ENCODE measurements around the gene PDE4D. TPM values are rescaled to one million over a fixed set of nuclear protein-coding genes. Genes with fewer than 3 reads are reported as not detected.

Gene PDE4D
- total RNA-seq, 2 experiments from 2014 or later, result 40.5 to 41.2 TPM

DNA sequence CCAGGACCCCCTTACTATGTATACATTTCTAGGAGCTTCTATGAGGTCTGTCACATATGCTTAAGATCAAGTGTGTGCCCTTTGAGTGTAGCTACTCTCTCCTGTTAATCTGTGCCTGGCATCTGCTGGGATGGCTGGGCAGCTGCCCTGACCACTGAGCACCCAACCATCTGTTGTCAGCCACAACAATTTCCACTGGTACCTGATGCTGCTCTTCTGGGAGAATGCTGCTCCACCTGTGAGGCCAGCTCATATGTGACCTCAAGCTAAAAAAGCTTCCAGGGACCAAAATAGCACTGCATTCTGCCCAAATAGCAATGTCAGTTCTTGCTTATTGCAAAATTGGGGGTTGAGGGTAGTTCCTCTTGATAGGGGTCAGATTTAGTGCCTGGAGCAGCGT is 715.0 kb downstream of the PDE4D start:
- CTCF ChIA-PET, result interaction anchor here (0.9 to 1.5 kb wide), 6 partner anchors 8 to 307 kb away, joined by 3 to 4 read pairs (median 4); no protein-coding TSS in a partner anchor
- Mint-ChIP-seq H3K27ac (no peak overlapping the region), H3K27me3 (ENCODE audit: low read depth) (peaks cover 3% of the 10 kb centered on the region)

DNA sequence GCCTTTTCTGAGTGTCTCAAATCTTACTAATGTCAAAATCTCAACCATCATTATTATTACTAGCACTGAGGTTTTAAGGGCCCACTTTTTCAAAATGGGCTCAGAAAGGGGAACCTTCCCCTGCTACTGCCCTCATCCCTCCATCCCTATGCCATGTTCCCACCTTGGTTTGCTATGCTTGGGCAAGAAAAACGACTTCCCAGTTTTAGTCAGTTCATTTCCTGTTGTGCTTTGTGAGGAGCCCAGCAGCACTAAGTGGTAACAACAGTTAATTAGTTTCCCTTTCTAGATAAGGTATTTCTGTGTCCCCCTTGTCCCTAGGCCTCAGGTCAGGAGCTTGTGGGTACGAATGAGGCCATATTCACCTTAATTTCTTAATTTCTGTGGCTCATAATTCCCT is 715.5 kb downstream of the PDE4D start:
- intact Hi-C loops (cut with micrococcal nuclease), result loop anchor here (10.0 kb wide), 1 partner anchor 703 kb away; no protein-coding TSS in a partner anchor
- peaks cover 5% of the 10 kb centered on the region for H3K4me1 Mint-ChIP-seq (ENCODE audit: low read depth)
- no peaks in the 10 kb centered on the region for H3K9me3 Mint-ChIP-seq
- DNase-seq, result no peak
- peaks cover 3% of the 10 kb centered on the region for H3K27me3 Mint-ChIP-seq (ENCODE audit: low read depth)
- CTCF ChIA-PET, result interaction anchor here (0.9 to 1.5 kb wide), 5 partner anchors 8 to 307 kb away, joined by 3 to 4 read pairs (median 3); no protein-coding TSS in a partner anchor
- no peak overlapping the region for H3K27ac Mint-ChIP-seq
- H3K4me3 Mint-ChIP-seq, result no peak overlapping the region
- no peaks in the 10 kb centered on the region for H3K36me3 Mint-ChIP-seq (ENCODE audit: low read depth)

More for the DNA sequence above, 715.0 kb downstream of the PDE4D start:
- H3K4me1 Mint-ChIP-seq (ENCODE audit: low read depth), result peaks cover 5% of the 10 kb centered on the region
- H3K36me3 Mint-ChIP-seq (ENCODE audit: low read depth), result no peaks in the 10 kb centered on the region
- no peaks in the 10 kb centered on the region for H3K9me3 Mint-ChIP-seq
- intact Hi-C loops (cut with micrococcal nuclease), result loop anchor here (10.0 kb wide), 1 partner anchor 704 kb away; no protein-coding TSS in a partner anchor
- no peak for DNase-seq
- H3K4me3 Mint-ChIP-seq, result no peak overlapping the region

DNA sequence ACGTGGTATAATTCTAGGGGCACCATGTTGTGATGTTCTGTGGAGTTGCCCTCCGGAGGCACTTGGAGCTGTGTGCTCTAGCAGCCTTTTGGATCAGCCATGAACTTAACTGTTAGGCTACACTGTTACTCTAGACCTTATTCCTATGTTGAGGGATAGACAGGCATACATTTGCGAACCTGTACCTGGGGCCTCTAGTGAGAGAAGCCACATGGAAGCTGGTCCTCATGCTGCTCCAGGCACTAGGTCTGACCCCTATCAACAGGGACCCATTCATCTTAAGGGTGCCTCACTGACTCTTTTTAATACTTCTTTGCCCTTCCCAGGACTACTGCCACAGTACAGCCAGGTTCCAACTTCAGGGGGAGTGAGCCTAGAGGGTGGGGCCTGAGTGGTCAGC is 715.9 kb downstream of the PDE4D start:
- Mint-ChIP-seq H3K27ac (no peak overlapping the region), H3K4me3 (no peak overlapping the region), H3K36me3 (ENCODE audit: low read depth) (no peaks in the 10 kb centered on the region), H3K27me3 (ENCODE audit: low read depth) (peaks cover 1% of the 10 kb centered on the region), H3K9me3 (no peaks in the 10 kb centered on the region), H3K4me1 (ENCODE audit: low read depth) (peaks cover 5% of the 10 kb centered on the region)
- no peak for DNase-seq
- CTCF ChIA-PET, result interaction anchor here (1.0 to 5.2 kb wide), 6 partner anchors 10 to 306 kb away, joined by 3 to 75 read pairs (median 4); no protein-coding TSS in a partner anchor
- intact Hi-C loops (cut with micrococcal nuclease), result loop anchor here (10.0 kb wide), 1 partner anchor 703 kb away; no protein-coding TSS in a partner anchor

DNA sequence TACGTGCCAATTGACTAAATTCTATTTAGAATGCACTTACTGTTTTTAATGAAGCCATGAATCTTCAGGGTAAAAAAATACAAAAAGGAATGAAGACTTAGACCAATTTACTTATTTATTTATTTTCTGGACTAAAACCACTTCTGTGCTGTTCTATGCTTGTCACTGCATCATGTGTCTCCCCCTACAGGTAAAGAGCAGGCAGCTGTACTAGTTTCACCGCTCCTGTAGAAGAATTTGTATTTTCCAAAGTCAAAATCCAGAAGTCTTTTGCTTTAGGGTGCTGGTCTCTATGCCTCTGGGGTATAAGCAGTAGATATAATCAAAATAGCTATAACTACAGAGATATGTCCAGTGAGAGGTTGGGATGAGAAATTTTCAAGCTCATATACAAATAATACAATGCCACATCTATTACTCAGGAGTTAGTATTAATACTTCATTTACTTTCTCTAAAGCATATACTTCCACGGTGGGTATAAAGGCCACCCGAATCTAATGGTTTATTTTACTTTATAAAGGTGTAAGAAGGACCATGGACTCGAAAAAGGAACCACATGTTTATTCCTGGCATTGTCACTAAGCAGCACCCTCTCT is 719.2 kb downstream of the PDE4D start:
- H3K4me3 Mint-ChIP-seq, result no peak overlapping the region
- CTCF ChIA-PET, result interaction anchor here (0.5 to 5.3 kb wide), 34 partner anchors 13 to 303 kb away, joined by 3 to 75 read pairs (median 4); no protein-coding TSS in a partner anchor
- no peak overlapping the region for H3K27ac Mint-ChIP-seq
- H3K27me3 Mint-ChIP-seq (ENCODE audit: low read depth), result no peaks in the 10 kb centered on the region
- H3K9me3 Mint-ChIP-seq, result no peaks in the 10 kb centered on the region
- no peaks in the 10 kb centered on the region for H3K36me3 Mint-ChIP-seq (ENCODE audit: low read depth)
- peak; percentile 48 for DNase-seq
- peaks cover 10% of the 10 kb centered on the region for H3K4me1 Mint-ChIP-seq (ENCODE audit: low read depth)
- intact Hi-C loops (cut with micrococcal nuclease), result loop anchor here (1.0 to 10.0 kb wide), 8 partner anchors 47 to 700 kb away; no protein-coding TSS in a partner anchor

DNA sequence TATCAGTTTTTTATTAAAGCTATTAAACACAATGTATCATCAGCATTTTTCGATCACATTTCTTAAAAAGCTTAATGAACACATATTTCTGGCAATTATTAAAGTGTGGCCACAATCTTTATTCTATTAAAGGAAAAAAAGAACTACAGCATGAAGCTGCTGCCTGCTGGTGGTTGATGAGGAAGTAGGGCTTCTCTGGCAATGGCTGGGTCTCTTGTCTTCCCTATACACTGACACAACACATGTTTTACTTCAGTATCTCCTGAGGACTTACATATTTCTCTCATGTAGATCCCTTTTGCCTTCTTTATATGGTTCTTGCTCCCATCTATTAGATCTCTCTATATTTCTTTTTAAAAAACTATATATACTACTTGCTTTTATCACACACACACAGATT is 719.9 kb downstream of the PDE4D start:
- Mint-ChIP-seq H3K36me3 (ENCODE audit: low read depth) (no peaks in the 10 kb centered on the region), H3K27ac (no peak overlapping the region), H3K9me3 (no peaks in the 10 kb centered on the region), H3K4me1 (ENCODE audit: low read depth) (peaks cover 10% of the 10 kb centered on the region), H3K27me3 (ENCODE audit: low read depth) (no peaks in the 10 kb centered on the region), H3K4me3 (no peak overlapping the region)
- CTCF ChIA-PET, result interaction anchor here (0.7 to 5.3 kb wide), 29 partner anchors 8 to 302 kb away, joined by 3 to 75 read pairs (median 5); no protein-coding TSS in a partner anchor
- peak; percentile 15 for DNase-seq
- intact Hi-C loops (cut with micrococcal nuclease), result loop anchor here (10.0 kb wide), 1 partner anchor 699 kb away; no protein-coding TSS in a partner anchor

DNA sequence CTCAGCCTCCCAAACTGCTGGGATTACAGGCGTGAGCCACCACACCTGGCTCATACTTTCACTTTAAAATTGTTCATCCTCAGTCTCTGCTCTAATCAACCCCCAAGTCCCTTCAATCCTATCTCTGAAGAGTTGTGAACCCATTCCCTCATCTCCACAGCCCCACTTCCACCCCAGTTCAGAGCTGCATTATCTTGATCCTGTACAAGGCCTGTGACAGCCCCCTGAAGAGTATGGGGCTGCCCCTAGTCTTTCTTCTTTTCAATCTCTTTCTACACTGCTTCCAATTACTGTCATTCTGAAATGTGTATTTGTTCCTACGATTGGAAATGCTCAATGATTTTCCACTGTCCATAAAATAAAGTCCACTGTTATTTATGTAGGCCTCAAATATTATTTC is 722.4 kb downstream of the PDE4D start:
- H3K36me3 Mint-ChIP-seq (ENCODE audit: low read depth), result no peaks in the 10 kb centered on the region
- CTCF ChIA-PET, result no interaction called here
- DNase-seq, result no peak
- intact Hi-C loops (cut with micrococcal nuclease), result loop anchor here (1.0 to 10.0 kb wide), 2 partner anchors 10 to 696 kb away; no protein-coding TSS in a partner anchor
- peaks cover 5% of the 10 kb centered on the region for H3K4me1 Mint-ChIP-seq (ENCODE audit: low read depth)
- H3K27me3 Mint-ChIP-seq (ENCODE audit: low read depth), result no peaks in the 10 kb centered on the region
- H3K4me3 Mint-ChIP-seq, result no peak overlapping the region
- H3K27ac Mint-ChIP-seq, result no peak overlapping the region
- H3K9me3 Mint-ChIP-seq, result no peaks in the 10 kb centered on the region

DNA sequence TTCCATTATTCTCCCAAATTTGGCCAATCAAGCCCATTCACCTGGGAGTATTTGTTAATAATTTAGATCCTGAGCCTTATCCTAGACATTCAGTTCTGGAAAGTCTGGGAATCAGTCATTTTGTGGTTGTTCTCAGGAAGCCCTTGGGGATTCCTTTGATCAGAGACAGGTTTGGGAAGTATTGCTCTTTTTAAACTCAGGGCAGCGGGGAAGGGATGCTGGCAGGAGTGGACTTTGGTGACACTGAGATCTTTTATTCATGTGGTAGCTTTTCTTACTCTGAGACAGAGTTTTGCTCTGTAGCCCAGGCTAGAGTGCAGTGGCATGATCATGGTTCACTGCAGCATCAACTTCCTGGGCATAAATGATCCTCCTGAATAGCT is 723.8 kb downstream of the PDE4D start:
- H3K27ac Mint-ChIP-seq, result no peak overlapping the region
- CTCF ChIA-PET, result interaction anchor here (0.8 to 1.1 kb wide), 2 partner anchors 42 to 135 kb away, joined by 3 to 4 read pairs; no protein-coding TSS in a partner anchor
- peaks cover 5% of the 10 kb centered on the region for H3K4me1 Mint-ChIP-seq (ENCODE audit: low read depth)
- no peak overlapping the region for H3K4me3 Mint-ChIP-seq
- intact Hi-C loops (cut with micrococcal nuclease), result loop anchor here (10.0 kb wide), 1 partner anchor 695 kb away; no protein-coding TSS in a partner anchor
- no peaks in the 10 kb centered on the region for H3K9me3 Mint-ChIP-seq
- no peaks in the 10 kb centered on the region for H3K36me3 Mint-ChIP-seq (ENCODE audit: low read depth)
- H3K27me3 Mint-ChIP-seq (ENCODE audit: low read depth), result no peaks in the 10 kb centered on the region
- no peak for DNase-seq

DNA sequence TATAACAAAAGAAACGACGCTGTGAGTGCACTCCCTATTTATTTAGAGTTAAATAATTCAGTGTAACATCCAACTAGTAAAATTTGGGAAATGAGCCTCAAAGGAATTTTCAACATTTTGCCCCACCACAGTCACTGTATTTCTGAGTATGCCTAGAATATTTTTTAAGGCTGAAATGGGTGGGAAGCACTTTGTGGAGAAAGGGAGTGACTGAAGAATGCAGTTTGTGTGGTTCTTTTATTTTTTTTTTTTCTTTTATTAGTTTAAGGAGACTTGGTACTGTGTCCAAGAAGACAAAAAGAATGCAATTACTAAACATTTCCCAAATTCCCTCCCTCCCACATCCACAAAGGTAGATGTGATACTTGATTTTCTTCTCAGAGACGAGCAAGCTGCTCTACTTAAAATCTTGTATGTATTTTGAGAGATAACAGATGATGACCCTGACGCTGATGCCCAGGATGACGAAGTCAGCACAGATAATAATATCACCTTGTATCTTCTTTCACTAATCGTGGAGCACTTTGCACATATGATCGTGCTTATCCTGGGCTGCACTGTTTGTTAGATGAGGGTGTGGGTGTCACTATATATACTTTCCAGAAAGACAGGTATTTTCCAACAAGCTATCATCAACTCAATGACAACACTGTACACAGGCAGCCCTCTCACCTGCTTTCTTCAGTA is 724.3 kb downstream of the PDE4D start:
- peaks cover 5% of the 10 kb centered on the region for H3K4me1 Mint-ChIP-seq (ENCODE audit: low read depth)
- intact Hi-C loops (cut with micrococcal nuclease), result no loop called here

DNA sequence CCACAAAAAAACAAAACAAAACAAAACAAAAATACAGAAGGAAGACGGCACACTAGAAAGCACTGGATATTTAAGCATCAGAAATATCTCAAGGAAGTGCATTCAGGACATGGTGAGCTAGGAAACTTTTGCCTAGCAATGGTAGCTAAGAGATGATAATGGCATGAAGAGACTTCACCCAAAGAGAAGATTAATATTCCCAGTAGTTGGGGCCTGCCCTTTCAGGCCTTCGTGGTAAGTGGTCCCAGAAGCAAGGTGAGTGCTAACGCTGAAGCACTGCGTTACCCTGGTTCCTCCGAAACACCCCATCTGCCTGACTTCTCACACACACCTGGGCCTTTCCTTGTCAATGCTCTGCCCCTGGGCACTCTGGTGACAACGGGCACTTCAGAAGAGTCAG is 725.5 kb downstream of the PDE4D start:
- no peaks in the 10 kb centered on the region for H3K36me3 Mint-ChIP-seq (ENCODE audit: low read depth)
- intact Hi-C loops (cut with micrococcal nuclease), result no loop called here
- H3K4me1 Mint-ChIP-seq (ENCODE audit: low read depth), result peaks cover 5% of the 10 kb centered on the region
- no peak overlapping the region for H3K4me3 Mint-ChIP-seq
- no peaks in the 10 kb centered on the region for H3K9me3 Mint-ChIP-seq
- DNase-seq, result no peak
- CTCF ChIA-PET, result interaction anchor here (1.0 kb wide), 1 partner anchor 133 kb away, joined by 3 read pairs; no protein-coding TSS in a partner anchor
- H3K27me3 Mint-ChIP-seq (ENCODE audit: low read depth), result no peaks in the 10 kb centered on the region
- H3K27ac Mint-ChIP-seq, result no peak overlapping the region

More for the DNA sequence above, 724.3 kb downstream of the PDE4D start:
- CTCF ChIA-PET, result interaction anchor here (0.8 to 1.1 kb wide), 2 partner anchors 41 to 134 kb away, joined by 3 to 4 read pairs; no protein-coding TSS in a partner anchor
- no peaks in the 10 kb centered on the region for H3K9me3 Mint-ChIP-seq
- H3K36me3 Mint-ChIP-seq (ENCODE audit: low read depth), result no peaks in the 10 kb centered on the region
- no peaks in the 10 kb centered on the region for H3K27me3 Mint-ChIP-seq (ENCODE audit: low read depth)
- no peak for DNase-seq
- no peak overlapping the region for H3K4me3 Mint-ChIP-seq
- no peak overlapping the region for H3K27ac Mint-ChIP-seq

DNA sequence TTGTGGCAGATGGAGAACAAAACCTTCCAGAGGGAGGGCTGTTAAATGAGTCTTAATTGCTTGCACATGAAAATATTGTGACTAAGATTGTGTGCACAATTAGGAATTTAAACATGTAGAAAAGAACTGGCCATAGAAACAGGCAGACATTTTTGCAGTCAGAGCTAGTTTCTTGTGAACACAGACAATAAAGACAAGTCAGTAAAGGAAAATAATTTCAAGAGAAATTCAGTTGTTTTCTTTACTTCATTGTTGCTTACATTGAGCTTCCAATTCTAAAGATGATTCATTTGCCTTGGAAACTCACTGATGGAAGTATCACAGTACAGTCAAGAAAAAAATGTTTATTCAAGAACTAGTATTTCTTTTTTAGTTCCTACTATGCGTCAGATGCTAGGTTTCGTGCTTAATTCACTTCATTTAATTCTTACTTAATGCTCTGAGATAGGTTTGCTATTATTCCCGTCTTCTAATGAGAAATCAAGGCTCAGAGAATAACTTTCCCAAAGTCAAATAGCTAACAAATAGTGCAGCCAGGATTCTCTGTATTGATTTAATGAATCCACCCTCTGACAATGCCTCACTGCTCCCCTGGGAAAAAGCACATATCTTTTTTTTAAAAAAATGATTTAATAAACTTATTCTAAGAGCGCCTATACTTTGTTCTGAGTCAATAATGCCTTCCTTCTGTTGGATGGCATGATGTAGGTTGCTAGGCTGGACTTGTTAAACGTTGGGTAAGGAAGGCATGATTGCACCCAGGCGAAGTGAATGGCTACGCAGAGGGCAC is 729.3 kb downstream of the PDE4D start:
- no peak overlapping the region for H3K27ac Mint-ChIP-seq
- DNase-seq, result no peak
- intact Hi-C loops (cut with micrococcal nuclease), result no loop called here
- H3K4me3 Mint-ChIP-seq, result no peak overlapping the region
- H3K27me3 Mint-ChIP-seq (ENCODE audit: low read depth), result no peaks in the 10 kb centered on the region
- H3K9me3 Mint-ChIP-seq, result no peaks in the 10 kb centered on the region
- peaks cover 14% of the 10 kb centered on the region for H3K4me1 Mint-ChIP-seq (ENCODE audit: low read depth)
- H3K36me3 Mint-ChIP-seq (ENCODE audit: low read depth), result no peaks in the 10 kb centered on the region
- CTCF ChIA-PET, result interaction anchor here (0.6 to 1.5 kb wide), 4 partner anchors 9 to 278 kb away, joined by 3 to 4 read pairs (median 4); no protein-coding TSS in a partner anchor

DNA sequence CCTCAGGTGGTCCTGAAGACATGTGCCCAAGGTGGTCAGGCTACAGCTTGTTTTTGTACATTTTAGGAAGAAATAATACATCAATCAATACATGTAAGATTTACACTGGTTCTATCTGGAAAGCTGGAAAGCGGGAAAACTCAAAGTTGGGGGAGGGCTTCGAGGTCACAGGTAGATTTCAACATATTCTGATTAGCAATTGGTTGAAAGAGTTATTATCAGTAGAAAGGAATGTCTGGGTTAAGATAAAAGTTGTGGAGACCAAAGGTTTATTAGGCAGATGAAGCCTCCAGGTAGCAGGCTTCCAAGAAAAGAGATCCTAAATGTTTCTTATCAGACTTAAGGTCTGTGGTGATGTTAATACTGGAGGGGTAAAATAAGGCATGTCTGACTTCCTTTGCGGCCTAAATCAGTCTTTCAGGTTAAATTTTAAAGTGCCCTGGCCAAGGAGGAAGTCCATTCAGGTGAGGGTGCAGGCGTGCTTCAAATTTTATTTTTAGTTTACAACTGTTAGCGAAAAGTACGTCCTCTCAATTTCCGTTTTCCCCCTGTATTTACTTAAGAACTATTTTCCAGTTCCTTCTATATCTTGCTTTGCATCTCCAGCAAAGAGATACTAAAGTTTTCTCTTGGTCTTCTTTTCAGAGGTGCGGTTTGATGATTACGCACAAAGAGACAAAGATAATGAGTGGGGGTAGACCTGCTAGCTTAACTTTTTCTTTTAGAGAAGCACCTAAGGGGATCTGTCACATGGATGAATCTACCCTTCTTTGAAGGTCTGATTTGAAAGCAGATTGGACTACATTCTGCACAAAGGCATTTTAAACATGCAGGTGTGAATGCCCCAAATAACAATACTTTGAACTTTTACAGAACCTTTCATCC is 732.1 kb downstream of the PDE4D start:
- CTCF ChIA-PET, result interaction anchor here (0.5 to 1.1 kb wide), 4 partner anchors 12 to 276 kb away, joined by 3 to 4 read pairs (median 3); no protein-coding TSS in a partner anchor
- no peaks in the 10 kb centered on the region for H3K36me3 Mint-ChIP-seq (ENCODE audit: low read depth)
- intact Hi-C loops (cut with micrococcal nuclease), result loop anchor here (1.0 kb wide), 1 partner anchor 10 kb away; no protein-coding TSS in a partner anchor
- H3K4me3 Mint-ChIP-seq, result no peak overlapping the region
- H3K9me3 Mint-ChIP-seq, result no peaks in the 10 kb centered on the region
- peak overlapping the region; percentile 54 for H3K27ac Mint-ChIP-seq
- no peak for DNase-seq
- H3K27me3 Mint-ChIP-seq (ENCODE audit: low read depth), result no peaks in the 10 kb centered on the region
- peaks cover 14% of the 10 kb centered on the region for H3K4me1 Mint-ChIP-seq (ENCODE audit: low read depth)
